HFFc6 (cell line): ENCODE data around the gene HMOX1. TPM values are rescaled to one million over a fixed set of nuclear protein-coding genes. Genes with fewer than 3 reads are reported as not detected.

Experiments
- DNase-seq: peaks from one replicate; pipeline ENCODE4 v3.0.0-alpha.2; 2018
- H3K27ac Mint-ChIP-seq: 2 replicates; pipeline ENCODE4 v1.8.0; 2020; ENCODE audit warnings: mild to moderate bottlenecking, mixed read lengths
- H3K27me3 Mint-ChIP-seq: 2 replicates; pipeline ENCODE4 v1.8.0; 2021; ENCODE audit warnings: mild to moderate bottlenecking, moderate library complexity, mixed read lengths; ENCODE audit not compliant: insufficient read depth
- H3K36me3 Mint-ChIP-seq: 2 replicates; pipeline ENCODE4 v1.8.0; 2021; ENCODE audit warnings: low read depth, mixed read lengths
- H3K4me1 Mint-ChIP-seq: 2 replicates; pipeline ENCODE4 v1.8.0; 2020; ENCODE audit warnings: low read depth, mixed read lengths
- H3K4me3 Mint-ChIP-seq: 2 replicates; pipeline ENCODE4 v1.8.0; 2020; ENCODE audit warnings: mild to moderate bottlenecking, moderate library complexity, mixed read lengths
- H3K9me3 Mint-ChIP-seq: 2 replicates; pipeline ENCODE4 v1.8.0; 2020; ENCODE audit warnings: mild to moderate bottlenecking, mixed read lengths
- total RNA-seq, 6 experiments: library from RNA; stranded (reverse); fragmentation: NEBNext Ultra II Directional; extraction: Animal tissue kit (Norgen Biotek cat#: 25700); gene quantifications; 2 replicates in 1 of 6; 3 replicates in 5 of 6; pipeline ENCODE4 v1.2.3, GENCODE V29; 2021
- TF ChIP-seq, protein P1 (sequence below): fragments of 200-600 bp; sonication (generic); IDR thresholded peaks from 2 replicates; pipeline ENCODE4 v1.5.0; 2021; ENCODE audit warnings: antibody characterized with exemption, mild to moderate bottlenecking

Gene HMOX1
- total RNA-seq, 6 experiments from 2014 or later, result 51.2 to 117 (median 56.2) TPM

DNA sequence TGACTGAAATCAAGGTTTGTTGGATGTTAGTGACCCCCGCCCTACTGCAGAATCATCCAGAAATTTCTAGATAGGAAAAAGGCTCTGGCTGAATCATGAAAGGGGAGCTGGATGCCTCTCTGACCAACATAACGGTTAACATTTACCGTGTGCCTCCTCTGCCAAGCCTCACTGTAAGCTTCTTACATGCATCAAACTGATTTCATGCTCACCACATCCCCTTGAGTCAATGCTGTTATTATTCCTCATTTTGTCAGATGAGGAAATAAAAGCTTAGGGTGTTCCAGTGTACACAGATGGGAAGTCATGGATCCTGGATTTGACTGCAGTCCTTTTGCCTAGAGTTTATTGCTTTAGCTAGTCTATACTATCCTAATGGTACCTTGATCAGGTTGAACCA lies 5.9 kb upstream of the HMOX1 start:
- Mint-ChIP-seq H3K27me3 (0 out of 2 replicates have a peak, but pooled peaks cover 4% of the 10 kb centered on the region), H3K27ac (peak overlapping the region; percentile 72), H3K4me1 (peaks cover 71% of the 10 kb centered on the region), H3K36me3 (no peaks in the 10 kb centered on the region), H3K9me3 (no peaks in the 10 kb centered on the region), H3K4me3 (no peak overlapping the region)
- TF ChIP-seq, protein P1, sequence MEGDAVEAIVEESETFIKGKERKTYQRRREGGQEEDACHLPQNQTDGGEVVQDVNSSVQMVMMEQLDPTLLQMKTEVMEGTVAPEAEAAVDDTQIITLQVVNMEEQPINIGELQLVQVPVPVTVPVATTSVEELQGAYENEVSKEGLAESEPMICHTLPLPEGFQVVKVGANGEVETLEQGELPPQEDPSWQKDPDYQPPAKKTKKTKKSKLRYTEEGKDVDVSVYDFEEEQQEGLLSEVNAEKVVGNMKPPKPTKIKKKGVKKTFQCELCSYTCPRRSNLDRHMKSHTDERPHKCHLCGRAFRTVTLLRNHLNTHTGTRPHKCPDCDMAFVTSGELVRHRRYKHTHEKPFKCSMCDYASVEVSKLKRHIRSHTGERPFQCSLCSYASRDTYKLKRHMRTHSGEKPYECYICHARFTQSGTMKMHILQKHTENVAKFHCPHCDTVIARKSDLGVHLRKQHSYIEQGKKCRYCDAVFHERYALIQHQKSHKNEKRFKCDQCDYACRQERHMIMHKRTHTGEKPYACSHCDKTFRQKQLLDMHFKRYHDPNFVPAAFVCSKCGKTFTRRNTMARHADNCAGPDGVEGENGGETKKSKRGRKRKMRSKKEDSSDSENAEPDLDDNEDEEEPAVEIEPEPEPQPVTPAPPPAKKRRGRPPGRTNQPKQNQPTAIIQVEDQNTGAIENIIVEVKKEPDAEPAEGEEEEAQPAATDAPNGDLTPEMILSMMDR, result no peak
- DNase-seq, result no peak

DNA sequence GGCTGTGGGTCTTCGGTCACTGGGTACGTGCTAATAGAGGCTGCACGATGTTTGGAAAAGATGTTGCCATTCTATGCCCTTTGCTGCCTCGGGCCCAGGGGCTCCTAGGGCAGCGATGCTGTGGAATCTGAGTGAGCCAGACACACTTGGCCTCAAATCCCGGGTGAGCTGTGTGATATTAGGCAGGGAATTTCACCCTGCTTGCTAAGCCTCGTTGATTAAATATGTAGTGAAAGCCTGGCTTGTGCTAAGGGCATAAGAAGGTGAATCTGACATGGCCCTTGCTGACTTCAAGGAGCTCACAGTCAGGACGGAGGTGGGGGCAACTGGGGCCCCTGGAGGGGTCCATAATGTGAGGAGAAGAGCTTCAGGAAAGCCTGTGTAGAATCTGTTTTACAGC lies 5.4 kb upstream of the HMOX1 start:
- no peak for DNase-seq
- TF ChIP-seq, protein P1, result no peak
- H3K27me3 Mint-ChIP-seq, result 0 out of 2 replicates have a peak, but pooled peaks cover 4% of the 10 kb centered on the region
- H3K9me3 Mint-ChIP-seq, result no peaks in the 10 kb centered on the region
- no peaks in the 10 kb centered on the region for H3K36me3 Mint-ChIP-seq
- H3K27ac Mint-ChIP-seq, result peak overlapping the region; percentile 72
- H3K4me3 Mint-ChIP-seq, result no peak overlapping the region
- H3K4me1 Mint-ChIP-seq, result peaks cover 74% of the 10 kb centered on the region

DNA sequence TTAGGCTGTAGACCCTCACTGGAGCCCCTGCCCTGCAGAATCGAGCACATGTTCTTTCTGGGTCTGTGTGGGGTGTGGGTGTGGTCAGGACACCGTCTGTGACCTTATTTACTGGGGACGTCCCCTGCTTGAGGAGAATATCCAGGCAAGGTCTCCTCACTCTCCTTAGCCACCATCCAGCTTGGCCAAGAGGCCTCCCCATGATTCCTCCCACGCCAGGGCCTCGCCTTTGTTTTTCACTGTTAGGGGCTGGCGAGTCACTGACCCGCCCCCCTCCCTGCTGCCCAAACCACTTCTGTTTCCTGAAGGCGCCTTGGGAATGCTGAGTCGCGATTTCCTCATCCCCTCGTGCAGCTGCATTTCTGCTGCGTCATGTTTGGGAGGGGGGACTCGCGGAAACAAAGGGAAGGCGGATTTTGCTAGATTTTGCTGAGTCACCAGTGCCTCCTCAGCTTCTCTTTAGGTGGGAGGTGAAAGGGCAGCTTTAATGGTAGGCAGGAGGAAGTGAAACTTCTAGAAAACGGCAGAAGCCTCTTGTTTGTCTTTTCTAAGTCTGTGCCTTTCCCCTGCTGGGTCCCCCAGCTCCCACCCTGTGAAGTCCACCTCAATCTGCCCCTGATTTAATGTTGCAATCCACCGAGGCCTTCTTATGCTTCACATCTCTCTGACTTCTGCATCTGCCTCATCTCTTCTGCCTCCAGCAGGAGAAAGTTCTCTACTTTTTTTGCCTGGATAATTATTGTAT lies 4.0 kb upstream of the HMOX1 start:
- Mint-ChIP-seq H3K36me3 (no peaks in the 10 kb centered on the region), H3K27me3 (0 out of 2 replicates have a peak, but pooled peaks cover 5% of the 10 kb centered on the region), H3K4me1 (peaks cover 77% of the 10 kb centered on the region), H3K4me3 (peak overlapping the region; percentile 73), H3K27ac (peak overlapping the region; percentile 98), H3K9me3 (no peaks in the 10 kb centered on the region)
- peak; percentile 96 for DNase-seq
- TF ChIP-seq, protein P1, result no peak

DNA sequence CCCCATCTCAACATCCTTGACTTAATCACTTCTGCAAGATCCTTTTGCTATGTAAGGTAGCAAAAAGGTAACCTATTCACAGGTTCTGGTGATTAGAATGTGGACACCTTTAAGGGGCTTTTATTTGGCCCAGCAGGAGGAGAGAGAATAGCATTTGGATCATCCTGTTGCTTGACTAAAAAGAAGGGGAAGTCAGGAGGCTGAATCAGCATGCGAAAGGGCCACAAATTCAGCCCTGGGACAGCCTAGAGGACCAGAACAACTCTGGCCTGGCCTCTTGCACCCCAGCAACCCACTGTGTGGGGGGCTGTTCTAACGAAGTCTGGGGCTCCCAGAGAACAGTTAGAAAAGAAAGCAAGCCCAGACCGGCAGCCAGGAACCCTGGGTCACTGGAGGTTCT lies 3.2 kb upstream of the HMOX1 start:
- TF ChIP-seq, protein P1, result no peak
- Mint-ChIP-seq H3K9me3 (no peaks in the 10 kb centered on the region), H3K27ac (peak overlapping the region; percentile 98), H3K36me3 (no peaks in the 10 kb centered on the region), H3K27me3 (peaks cover 2% of the 10 kb centered on the region; the same call in 1 of the 2 replicates), H3K4me1 (peaks cover 78% of the 10 kb centered on the region), H3K4me3 (peak overlapping the region; percentile 73; the same call in 1 of the 2 replicates)
- no peak for DNase-seq

DNA sequence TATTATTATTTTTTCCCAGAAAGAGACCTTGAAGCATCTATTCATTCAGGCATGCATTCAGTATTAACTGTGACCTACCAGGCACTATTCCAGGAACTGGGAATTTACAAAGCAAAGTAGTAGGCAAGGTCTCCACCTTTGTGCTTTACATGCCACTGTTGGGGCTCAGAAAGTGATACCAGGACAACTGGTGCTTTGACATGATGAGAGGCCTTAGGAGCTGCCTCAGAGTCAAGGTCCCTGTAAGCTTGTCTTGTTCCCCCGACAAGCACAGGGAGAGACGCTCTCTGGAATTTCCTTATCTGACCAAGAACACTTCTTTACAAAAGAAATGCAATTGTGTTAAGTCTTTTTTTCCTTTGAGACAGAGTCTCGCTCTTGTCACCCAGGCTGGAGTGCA lies 2.3 kb upstream of the HMOX1 start:
- TF ChIP-seq, protein P1, result no peak
- Mint-ChIP-seq H3K27me3 (peaks cover 2% of the 10 kb centered on the region; the same call in 1 of the 2 replicates), H3K9me3 (no peaks in the 10 kb centered on the region), H3K4me1 (peaks cover 83% of the 10 kb centered on the region), H3K36me3 (peaks cover 7% of the 10 kb centered on the region; the same call in 1 of the 2 replicates), H3K27ac (peak overlapping the region; percentile 81), H3K4me3 (no peak overlapping the region)
- DNase-seq, result no peak
